ENCODE measurements around the gene SLC35F1. TPM values are rescaled to one million over a fixed set of nuclear protein-coding genes. Genes with fewer than 3 reads are reported as not detected.

SLC35F1 gene
- polyA plus RNA-seq, 2 of the 4 experiments (the other 2 are of a cell fraction), result 0.01 TPM; not detected in 1

DNA sequence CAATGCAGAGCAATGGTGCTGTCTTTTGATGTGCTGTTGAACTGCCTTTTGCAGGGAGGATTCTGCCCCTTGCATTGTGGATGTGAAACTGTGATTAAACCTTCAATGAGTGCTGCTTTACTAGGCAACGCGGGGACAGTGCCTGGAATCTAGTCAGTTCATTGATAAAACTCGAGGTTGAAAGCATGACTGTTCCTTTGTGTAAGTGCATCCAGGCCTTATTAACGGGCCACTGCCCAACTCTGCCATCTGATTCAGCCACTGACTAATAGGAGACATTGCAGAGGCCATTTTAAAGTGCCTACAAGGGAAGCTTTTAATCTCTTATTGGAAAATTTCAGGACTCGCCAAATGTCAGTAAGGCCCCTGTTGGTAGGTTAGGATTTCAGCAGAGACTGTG lies 49.3 kb downstream of the SLC35F1 start:
- ATAC-seq (no peak), FAIRE-seq (no peak), DNase-seq (ENCODE audit: low read depth in 1 of 2, low spot score in 1 of 2) (no peak)
- TF ChIP-seq CBX8 (IDR thresholded peaks at IDR 0.05) (no peak), RAD21 (conservative IDR thresholded peaks at IDR 0.05 in 1 of 2, IDR thresholded peaks at IDR 0.05 in 1 of 2) (no peak), ESRRA (IDR thresholded peaks at IDR 0.05; ENCODE audit: borderline replicate concordance, low read length) (no peak), ZC3H11A (IDR thresholded peaks at IDR 0.05) (no peak), BHLHE40 (IDR thresholded peaks at IDR 0.05; ENCODE audit: low read depth, low read length) (no peak), FOSL2 (IDR thresholded peaks at IDR 0.05) (no peak), FOSL2 (CRISPR knock-in tag; IDR thresholded peaks at IDR 0.05) (no peak), RARB (CRISPR knock-in tag; IDR thresholded peaks at IDR 0.05) (no peak), EP300 (IDR thresholded peaks at IDR 0.05) (no peak), JUNB (IDR thresholded peaks at IDR 0.05) (no peak), NR3C1 (IDR thresholded peaks at IDR 0.05) (no peak), NPAS2 (CRISPR knock-in tag; IDR thresholded peaks at IDR 0.05; ENCODE audit: borderline replicate concordance) (no peak), JUN (IDR thresholded peaks at IDR 0.05) (no peak), RFX5 (IDR thresholded peaks at IDR 0.05) (no peak), HDAC2 (IDR thresholded peaks at IDR 0.05) (no peak)
- TF ChIP-seq, protein P1, sequence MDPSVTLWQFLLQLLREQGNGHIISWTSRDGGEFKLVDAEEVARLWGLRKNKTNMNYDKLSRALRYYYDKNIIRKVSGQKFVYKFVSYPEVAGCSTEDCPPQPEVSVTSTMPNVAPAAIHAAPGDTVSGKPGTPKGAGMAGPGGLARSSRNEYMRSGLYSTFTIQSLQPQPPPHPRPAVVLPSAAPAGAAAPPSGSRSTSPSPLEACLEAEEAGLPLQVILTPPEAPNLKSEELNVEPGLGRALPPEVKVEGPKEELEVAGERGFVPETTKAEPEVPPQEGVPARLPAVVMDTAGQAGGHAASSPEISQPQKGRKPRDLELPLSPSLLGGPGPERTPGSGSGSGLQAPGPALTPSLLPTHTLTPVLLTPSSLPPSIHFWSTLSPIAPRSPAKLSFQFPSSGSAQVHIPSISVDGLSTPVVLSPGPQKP (IDR thresholded peaks at IDR 0.05; ENCODE audit: low read depth, low read length), result no peak
- H3K4me3 ChIP-seq, result no peak overlapping the region
- no peaks in the 10 kb centered on the region for H3K4me1 ChIP-seq
- no peak overlapping the region for H3K27ac ChIP-seq
- ChIA-PET CTCF (no interaction called here), POLR2A (no interaction called here)
- H3K9me3 ChIP-seq, result no peaks in the 10 kb centered on the region
- no peak overlapping the region for H3K4me2 ChIP-seq
- 23% methylated on average over 1 of the region's 5 CpGs for whole genome bisulfite sequencing (ENCODE audit: missing lambda C conversion rate)

DNA sequence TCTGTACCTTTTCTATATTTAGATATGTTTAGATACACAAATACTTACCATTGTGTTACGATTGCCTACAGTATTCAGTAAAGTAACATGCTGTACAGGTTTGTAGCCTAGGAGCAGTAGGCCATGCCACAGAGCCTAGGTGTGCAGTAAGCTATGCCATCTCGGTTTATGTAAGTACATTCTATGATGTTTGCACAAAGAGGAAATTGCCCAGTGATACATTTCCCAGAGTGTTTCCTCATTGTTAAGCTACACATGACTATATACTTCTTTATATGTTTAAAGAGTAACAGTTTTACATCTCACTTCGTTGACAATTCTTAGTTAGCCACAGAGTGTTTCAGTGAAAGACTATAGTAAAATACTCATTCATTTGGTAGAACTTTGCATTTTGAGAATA lies 51.5 kb downstream of the SLC35F1 start:
- Histone ChIP-seq H3K9me3 (no peaks in the 10 kb centered on the region), H3K4me1 (no peaks in the 10 kb centered on the region), H3K4me3 (no peak overlapping the region), H3K4me2 (no peak overlapping the region), H3K27ac (no peak overlapping the region)
- DNase-seq (ENCODE audit: low read depth in 1 of 2, low spot score in 1 of 2), result no peak
- ATAC-seq, result no peak
- FAIRE-seq, result no peak
- ChIA-PET POLR2A (no interaction called here), CTCF (no interaction called here)
- TF ChIP-seq SREBF2 (IDR thresholded peaks at IDR 0.05), result no peak
- TF ChIP-seq ZSCAN20 (CRISPR knock-in tag; IDR thresholded peaks at IDR 0.05), result no peak
- no peak for TF ChIP-seq MAZ (IDR thresholded peaks at IDR 0.05; ENCODE audit: borderline replicate concordance, low read depth, low read length)
- TF ChIP-seq, protein P2, sequence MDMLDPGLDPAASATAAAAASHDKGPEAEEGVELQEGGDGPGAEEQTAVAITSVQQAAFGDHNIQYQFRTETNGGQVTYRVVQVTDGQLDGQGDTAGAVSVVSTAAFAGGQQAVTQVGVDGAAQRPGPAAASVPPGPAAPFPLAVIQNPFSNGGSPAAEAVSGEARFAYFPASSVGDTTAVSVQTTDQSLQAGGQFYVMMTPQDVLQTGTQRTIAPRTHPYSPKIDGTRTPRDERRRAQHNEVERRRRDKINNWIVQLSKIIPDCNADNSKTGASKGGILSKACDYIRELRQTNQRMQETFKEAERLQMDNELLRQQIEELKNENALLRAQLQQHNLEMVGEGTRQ (IDR thresholded peaks at IDR 0.05), result no peak
- TF ChIP-seq HEYL (CRISPR knock-in tag; IDR thresholded peaks at IDR 0.05), result no peak
- TF ChIP-seq RAD21 (conservative IDR thresholded peaks at IDR 0.05 in 1 of 2, IDR thresholded peaks at IDR 0.05 in 1 of 2), result no peak
- no peak for TF ChIP-seq ZNF302 (CRISPR knock-in tag; IDR thresholded peaks at IDR 0.05)
- no peak for TF ChIP-seq EHMT2 (IDR thresholded peaks at IDR 0.05; ENCODE audit: low read depth)
- WGBS (ENCODE audit: missing lambda C conversion rate), result 9% methylated on average over 3 of the region's 3 CpGs

DNA sequence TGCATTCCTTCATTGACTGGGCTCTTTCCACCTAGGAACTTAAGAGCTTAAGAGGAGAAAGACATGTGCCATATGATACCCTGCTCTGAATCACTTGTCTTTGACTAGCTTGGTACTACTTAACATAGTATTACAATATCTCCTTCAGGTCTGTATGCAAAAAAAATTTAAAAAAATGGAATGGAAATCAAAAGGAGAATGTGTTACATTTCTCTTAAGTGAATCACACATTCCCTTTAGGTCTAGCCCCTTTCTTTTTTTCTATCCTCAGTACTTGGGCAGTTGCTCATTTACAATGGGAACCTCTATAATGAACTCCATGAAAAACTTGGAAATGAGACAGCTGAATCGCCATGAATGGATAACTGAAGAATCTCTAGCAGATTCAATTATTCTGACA lies 53.8 kb downstream of the SLC35F1 start:
- DNase-seq (ENCODE audit: low read depth in 1 of 2, low spot score in 1 of 2), result no peak
- CTCF ChIA-PET, result no interaction called here
- no peaks in the 10 kb centered on the region for H3K4me1 ChIP-seq
- no peak for FAIRE-seq
- no peak overlapping the region for H3K4me3 ChIP-seq
- TF ChIP-seq FOSB (CRISPR knock-in tag; IDR thresholded peaks at IDR 0.05), result no peak
- TF ChIP-seq, protein P3, sequence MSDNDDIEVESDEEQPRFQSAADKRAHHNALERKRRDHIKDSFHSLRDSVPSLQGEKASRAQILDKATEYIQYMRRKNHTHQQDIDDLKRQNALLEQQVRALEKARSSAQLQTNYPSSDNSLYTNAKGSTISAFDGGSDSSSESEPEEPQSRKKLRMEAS (IDR thresholded peaks at IDR 0.05), result no peak
- no peak for TF ChIP-seq SMC3 (IDR thresholded peaks at IDR 0.05)
- TF ChIP-seq ZC3H11A (IDR thresholded peaks at IDR 0.05), result no peak
- TF ChIP-seq HOXA7 (CRISPR knock-in tag; IDR thresholded peaks at IDR 0.05), result no peak
- TF ChIP-seq, protein P4, sequence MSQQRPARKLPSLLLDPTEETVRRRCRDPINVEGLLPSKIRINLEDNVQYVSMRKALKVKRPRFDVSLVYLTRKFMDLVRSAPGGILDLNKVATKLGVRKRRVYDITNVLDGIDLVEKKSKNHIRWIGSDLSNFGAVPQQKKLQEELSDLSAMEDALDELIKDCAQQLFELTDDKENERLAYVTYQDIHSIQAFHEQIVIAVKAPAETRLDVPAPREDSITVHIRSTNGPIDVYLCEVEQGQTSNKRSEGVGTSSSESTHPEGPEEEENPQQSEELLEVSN (IDR thresholded peaks at IDR 0.05; ENCODE audit: borderline replicate concordance, low read depth), result no peak
- TF ChIP-seq, protein P5, sequence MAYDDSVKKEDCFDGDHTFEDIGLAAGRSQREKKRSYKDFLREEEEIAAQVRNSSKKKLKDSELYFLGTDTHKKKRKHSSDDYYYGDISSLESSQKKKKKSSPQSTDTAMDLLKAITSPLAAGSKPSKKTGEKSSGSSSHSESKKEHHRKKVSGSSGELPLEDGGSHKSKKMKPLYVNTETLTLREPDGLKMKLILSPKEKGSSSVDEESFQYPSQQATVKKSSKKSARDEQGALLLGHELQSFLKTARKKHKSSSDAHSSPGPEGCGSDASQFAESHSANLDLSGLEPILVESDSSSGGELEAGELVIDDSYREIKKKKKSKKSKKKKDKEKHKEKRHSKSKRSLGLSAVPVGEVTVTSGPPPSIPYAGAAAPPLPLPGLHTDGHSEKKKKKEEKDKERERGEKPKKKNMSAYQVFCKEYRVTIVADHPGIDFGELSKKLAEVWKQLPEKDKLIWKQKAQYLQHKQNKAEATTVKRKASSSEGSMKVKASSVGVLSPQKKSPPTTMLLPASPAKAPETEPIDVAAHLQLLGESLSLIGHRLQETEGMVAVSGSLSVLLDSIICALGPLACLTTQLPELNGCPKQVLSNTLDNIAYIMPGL (CRISPR knock-in tag; IDR thresholded peaks at IDR 0.05; ENCODE audit: borderline replicate concordance), result no peak
- TF ChIP-seq ZNF302 (CRISPR knock-in tag; IDR thresholded peaks at IDR 0.05), result no peak
- TF ChIP-seq RNF2 (IDR thresholded peaks at IDR 0.05; ENCODE audit: borderline replicate concordance, low read depth), result no peak
- no peak for TF ChIP-seq HOXB5 (CRISPR knock-in tag; IDR thresholded peaks at IDR 0.05)
- no peak for TF ChIP-seq EHMT2 (IDR thresholded peaks at IDR 0.05; ENCODE audit: low read depth)
- TF ChIP-seq ESRRA (IDR thresholded peaks at IDR 0.05; ENCODE audit: borderline replicate concordance, low read length), result no peak
- no peak for TF ChIP-seq NPAS2 (CRISPR knock-in tag; IDR thresholded peaks at IDR 0.05; ENCODE audit: borderline replicate concordance)
- WGBS (ENCODE audit: missing lambda C conversion rate), result 0% methylated on average over 1 of the region's 1 CpG
- POLR2A ChIA-PET, result no interaction called here
- no peak overlapping the region for H3K27ac ChIP-seq
- no peaks in the 10 kb centered on the region for H3K9me3 ChIP-seq
- ATAC-seq, result no peak
- no peak overlapping the region for H3K4me2 ChIP-seq
